Breast epithelium (tissue), 3 donors: ENCODE results near the gene FBN1.

ENCODE experiments used
- POLR2A ChIP-seq: fragments of 450-650 bp; IDR thresholded peaks from one replicate; pipeline ENCODE4 v1.6.1; 2016; ENCODE audit warnings: antibody characterized with exemption, mild to moderate bottlenecking, moderate library complexity
- POLR2AphosphoS5 ChIP-seq, 3 donors: sonication (generic); formaldehyde crosslinking; IDR thresholded peaks; one replicate each; pipeline ENCODE4 v1.6.1; 2017; ENCODE audit warnings: antibody characterized with exemption in 3 of 3
- TF ChIP-seq, protein P1 (sequence below), 3 donors: fragments of 450-650 bp; IDR thresholded peaks; one replicate each; pipeline ENCODE4 v1.5.1; 2016 to 2017; ENCODE audit warnings: antibody characterized with exemption in 3 of 3, mild to moderate bottlenecking in 3 of 3, moderate library complexity in 3 of 3

DNA sequence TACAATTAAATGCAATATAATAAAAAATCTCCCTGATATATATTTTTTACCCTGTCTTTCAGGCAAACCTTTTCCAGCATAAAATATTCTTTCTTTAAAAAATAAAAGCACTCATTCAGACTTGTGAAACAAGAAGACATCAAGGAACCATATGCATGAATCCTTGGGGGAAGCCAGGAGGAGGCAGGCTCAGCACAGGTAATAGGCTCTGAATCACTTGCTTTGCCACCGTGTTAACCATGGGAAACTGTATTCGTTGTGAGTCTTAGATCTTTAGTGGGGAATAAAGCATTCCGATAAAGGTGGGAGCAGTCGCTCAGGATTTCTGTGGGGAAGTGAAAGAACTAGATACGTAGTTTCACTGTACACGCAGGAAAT lies 42.4 kb downstream of the FBN1 start:
- TF ChIP-seq POLR2AphosphoS5 (IDR thresholded peaks at IDR 0.05) (no peak), POLR2A (no peak)
- TF ChIP-seq, protein P1, sequence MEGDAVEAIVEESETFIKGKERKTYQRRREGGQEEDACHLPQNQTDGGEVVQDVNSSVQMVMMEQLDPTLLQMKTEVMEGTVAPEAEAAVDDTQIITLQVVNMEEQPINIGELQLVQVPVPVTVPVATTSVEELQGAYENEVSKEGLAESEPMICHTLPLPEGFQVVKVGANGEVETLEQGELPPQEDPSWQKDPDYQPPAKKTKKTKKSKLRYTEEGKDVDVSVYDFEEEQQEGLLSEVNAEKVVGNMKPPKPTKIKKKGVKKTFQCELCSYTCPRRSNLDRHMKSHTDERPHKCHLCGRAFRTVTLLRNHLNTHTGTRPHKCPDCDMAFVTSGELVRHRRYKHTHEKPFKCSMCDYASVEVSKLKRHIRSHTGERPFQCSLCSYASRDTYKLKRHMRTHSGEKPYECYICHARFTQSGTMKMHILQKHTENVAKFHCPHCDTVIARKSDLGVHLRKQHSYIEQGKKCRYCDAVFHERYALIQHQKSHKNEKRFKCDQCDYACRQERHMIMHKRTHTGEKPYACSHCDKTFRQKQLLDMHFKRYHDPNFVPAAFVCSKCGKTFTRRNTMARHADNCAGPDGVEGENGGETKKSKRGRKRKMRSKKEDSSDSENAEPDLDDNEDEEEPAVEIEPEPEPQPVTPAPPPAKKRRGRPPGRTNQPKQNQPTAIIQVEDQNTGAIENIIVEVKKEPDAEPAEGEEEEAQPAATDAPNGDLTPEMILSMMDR (IDR thresholded peaks at IDR 0.05) = no peak
